IMR-90 (cell line): Measurements from ENCODE around the gene HRH1. TPM values are rescaled to one million over a fixed set of nuclear protein-coding genes. Genes with fewer than 3 reads are reported as not detected.

Experiments used
- ATAC-seq: fragments of 200-7000 bp; cut with Tn5 transposase; 2 replicates; pipeline ENCODE4 v1.9.1; 2020; ENCODE audit warnings: low read depth, mild to moderate bottlenecking, moderate library complexity
- BruUV-seq: library from RNA; stranded (reverse); fragments of 400-500 nt; replicated peaks from 2 replicates; lab custom pipeline; 2021; lab: Mats Ljungman, UMichigan
- CTCF ChIA-PET: fragments of 300-600 bp; formaldehyde crosslinking; extraction: SDS; loops from one replicate; lab custom pipeline; 2021; ENCODE audit warnings: antibody characterized with exemption; lab: Yijun Ruan, JAX
- POLR2A ChIA-PET: fragments of 300-600 bp; sonication (Branson Sonifier 250); formaldehyde crosslinking; loops from one replicate; lab custom pipeline; 2022; ENCODE audit warnings: antibody characterized with exemption; ENCODE audit not compliant: unreplicated experiment; lab: Charles Lee
- DNase-seq: peaks from one replicate; pipeline ENCODE4 v3.0.0; 2013
- H2AFZ ChIP-seq: replicated peaks from 2 replicates; pipeline ENCODE3; 2013; ENCODE audit warnings: low read length, mild to moderate bottlenecking; ENCODE audit not compliant: poor library complexity
- H2AK5ac ChIP-seq: 2 replicates; pipeline ENCODE4 v1.6.1; 2013; ENCODE audit warnings: low read depth, low read length, inconsistent platforms
- H2AK9ac ChIP-seq: replicated peaks from 2 replicates; pipeline ENCODE3; 2013; ENCODE audit warnings: mild to moderate bottlenecking, low read depth, low read length, moderate library complexity; ENCODE audit not compliant: poor library complexity
- H2BK120ac ChIP-seq: 2 replicates; pipeline ENCODE4 v1.6.1; 2013; ENCODE audit warnings: low read depth, low read length, inconsistent platforms
- H2BK15ac ChIP-seq: 3 replicates; pipeline ENCODE4 v1.6.1; 2013; ENCODE audit warnings: low read depth, low read length, inconsistent platforms
- H2BK20ac ChIP-seq: 2 replicates; pipeline ENCODE4 v1.6.1; 2013; ENCODE audit warnings: low read depth, mild to moderate bottlenecking, inconsistent platforms, low read length, moderate library complexity
- H2BK5ac ChIP-seq: 2 replicates; pipeline ENCODE4 v1.6.1; 2013; ENCODE audit warnings: mild to moderate bottlenecking, low read depth, low read length, inconsistent platforms; ENCODE audit not compliant: poor library complexity, severe bottlenecking
- H3K14ac ChIP-seq: replicated peaks from 2 replicates; pipeline ENCODE4 v1.6.1; 2013; ENCODE audit warnings: low read depth, low read length, inconsistent platforms
- H3K18ac ChIP-seq: 2 replicates; pipeline ENCODE4 v1.6.1; 2013; ENCODE audit warnings: low read depth, low read length, control low read depth
- H3K23ac ChIP-seq: 2 replicates; pipeline ENCODE4 v1.6.1; 2013; ENCODE audit warnings: low read depth, low read length, inconsistent platforms
- H3K27ac ChIP-seq: 2 replicates; pipeline ENCODE4 v1.5.1; 2013; ENCODE audit warnings: mild to moderate bottlenecking, control low read depth, low read length; ENCODE audit not compliant: insufficient read depth
- H3K27me3 ChIP-seq: 2 replicates; pipeline ENCODE4 v1.6.1; 2013; ENCODE audit warnings: low read length; ENCODE audit not compliant: control insufficient read depth, insufficient read depth
- H3K36me3 ChIP-seq: 2 replicates; pipeline ENCODE4 v1.6.1; 2013; ENCODE audit warnings: low read length, mixed read lengths; ENCODE audit not compliant: control insufficient read depth, insufficient read depth
- H3K4ac ChIP-seq: 2 replicates; pipeline ENCODE4 v1.6.1; 2013; ENCODE audit warnings: low read depth, low read length, inconsistent platforms
- H3K4me1 ChIP-seq: 2 replicates; pipeline ENCODE4 v1.6.1; 2013; ENCODE audit warnings: low read length, mixed read lengths; ENCODE audit not compliant: control insufficient read depth, insufficient read depth
- H3K4me2 ChIP-seq: 2 replicates; pipeline ENCODE4 v1.6.1; 2013; ENCODE audit warnings: low read depth, mild to moderate bottlenecking, control low read depth, low read length, moderate library complexity
- H3K4me3 ChIP-seq: 2 replicates; pipeline ENCODE4 v1.5.1; 2013; ENCODE audit warnings: low read depth, mild to moderate bottlenecking, control low read depth, low read length, moderate library complexity; ENCODE audit not compliant: insufficient read depth
- H3K56ac ChIP-seq: 2 replicates; pipeline ENCODE4 v1.6.1; 2013; ENCODE audit warnings: low read length, inconsistent platforms; ENCODE audit not compliant: insufficient read depth; ENCODE audit errors: extremely low read depth
- H3K79me1 ChIP-seq, 2 experiments: 2 replicates each; pipeline ENCODE4 v1.6.1; 2013; ENCODE audit warnings: low read length in 2 of 2, inconsistent platforms in 1 of 2, low read depth in 1 of 2
- H3K9ac ChIP-seq: 2 replicates; pipeline ENCODE4 v1.6.1; 2013; ENCODE audit warnings: low read depth, low read length, control low read depth
- H3K9me1 ChIP-seq: 2 replicates; pipeline ENCODE4 v1.6.1; 2013; ENCODE audit warnings: low read length, inconsistent platforms; ENCODE audit not compliant: insufficient read depth
- H3K9me3 ChIP-seq: 2 replicates; pipeline ENCODE4 v1.6.1; 2013; ENCODE audit warnings: low read length; ENCODE audit not compliant: control insufficient read depth, insufficient read depth
- H4K20me1 ChIP-seq: 2 replicates; pipeline ENCODE4 v1.6.1; 2013; ENCODE audit warnings: low read length, inconsistent platforms; ENCODE audit not compliant: insufficient read depth
- H4K5ac ChIP-seq: 2 replicates; pipeline ENCODE4 v1.6.1; 2013; ENCODE audit warnings: mild to moderate bottlenecking, low read depth, low read length, control low read depth
- H4K8ac ChIP-seq, 2 experiments: 2 replicates each; pipeline ENCODE4 v1.6.1; 2013; ENCODE audit warnings: low read depth in 2 of 2, low read length in 2 of 2, control low read depth in 1 of 2, inconsistent platforms in 1 of 2
- H4K91ac ChIP-seq: 2 replicates; pipeline ENCODE4 v1.6.1; 2013; ENCODE audit warnings: low read depth, low read length, inconsistent platforms; ENCODE audit not compliant: insufficient read depth
- BHLHE40 ChIP-seq: fragments of 150-350 bp; IDR thresholded peaks from 2 replicates; pipeline ENCODE4 v1.6.1; 2016; ENCODE audit warnings: mild to moderate bottlenecking, low read depth, low read length
- CEBPB ChIP-seq: IDR thresholded peaks from 2 replicates; pipeline ENCODE4 v1.6.1; 2012; ENCODE audit warnings: low read depth, low read length, improper control_type of control experiment
- CHD1 ChIP-seq: IDR thresholded peaks from 2 replicates; pipeline ENCODE4 v1.6.1; 2012; ENCODE audit warnings: low read depth, low read length, improper control_type of control experiment
- CTCF ChIP-seq: conservative IDR thresholded peaks from 2 replicates; pipeline ENCODE4 v1.5.1; 2012; ENCODE audit warnings: mild to moderate bottlenecking, low read depth, low read length, improper control_type of control experiment
- ELK1 ChIP-seq: fragments of 150-350 bp; IDR thresholded peaks from 2 replicates; pipeline ENCODE4 v1.6.1; 2016; ENCODE audit warnings: low read depth, mild to moderate bottlenecking, low read length, moderate library complexity, borderline replicate concordance
- FOS ChIP-seq: fragments of 150-350 bp; IDR thresholded peaks from 2 replicates; pipeline ENCODE4 v1.6.1; 2016; ENCODE audit warnings: low read depth, low read length
- MAFK ChIP-seq: IDR thresholded peaks from 2 replicates; pipeline ENCODE4 v1.6.1; 2012; ENCODE audit warnings: low read depth, low read length, improper control_type of control experiment
- MAZ ChIP-seq: IDR thresholded peaks from 2 replicates; pipeline ENCODE4 v1.6.1; 2012; ENCODE audit warnings: low read depth, mild to moderate bottlenecking, low read length, improper control_type of control experiment, moderate library complexity, borderline replicate concordance
- NFE2L2 ChIP-seq: fragments of 150-350 bp; IDR thresholded peaks from 2 replicates; pipeline ENCODE4 v1.6.1; 2016; ENCODE audit warnings: low read depth, mild to moderate bottlenecking, low read length
- POLR2A ChIP-seq: IDR thresholded peaks from 2 replicates; pipeline ENCODE4 v1.6.1; 2012; ENCODE audit warnings: mild to moderate bottlenecking, low read depth, low read length
- RAD21 ChIP-seq: IDR thresholded peaks from 2 replicates; pipeline ENCODE4 v1.6.1; 2012; ENCODE audit warnings: low read length, improper control_type of control experiment
- RFX5 ChIP-seq: IDR thresholded peaks from 2 replicates; pipeline ENCODE4 v1.8.0; 2012; ENCODE audit warnings: low read depth, mild to moderate bottlenecking, low read length, moderate library complexity
- SMC3 ChIP-seq: fragments of 150-350 bp; IDR thresholded peaks from 2 replicates; pipeline ENCODE4 v1.6.1; 2016; ENCODE audit warnings: low read depth, mild to moderate bottlenecking, antibody characterized with exemption, low read length, moderate library complexity
- USF2 ChIP-seq: fragments of 150-350 bp; IDR thresholded peaks from 2 replicates; pipeline ENCODE4 v1.6.1; 2017; ENCODE audit warnings: mild to moderate bottlenecking, antibody characterized with exemption, low read length, low read depth
- WGBS, 2 experiments: methylation state at CpG; one replicate each; pipeline versions ENCODE4 v1.1.5 to v1.1.7; 2013; ENCODE audit warnings: missing lambda C conversion rate in 2 of 2; ENCODE audit not compliant: insufficient read length in 1 of 2; ENCODE audit errors: extremely low coverage in 2 of 2; 5-methylcytosine and 5-hydroxymethylcytosine counted together
- dilution Hi-C: fragments of 300-500 bp; cut with HindIII; formaldehyde crosslinking; loops from one replicate; pipeline ENCODE4 v1.14.3; 2018; ENCODE audit warnings: low sequenced_read_pairs; ENCODE audit not compliant: unreplicated experiment
- in situ Hi-C: fragments of 300-500 bp; cut with MboI; formaldehyde crosslinking; loops from 3 replicates; pipeline ENCODE4 v1.14.3; 2019; ENCODE audit warnings: low sequenced_read_pairs, inconsistent platforms, mixed read lengths
- intact Hi-C: fragments of 100-400 bp; cut with micrococcal nuclease; formaldehyde crosslinking; loops from 2 replicates; pipeline ENCODE4 v1.10.0; 2022
- polyA plus RNA-seq, 3 experiments: library from polyadenylated mRNA; depleted of rRNA; stranded (reverse); fragments of >200 nt; gene quantifications; 2 replicates each; pipeline ENCODE4 v1.2.3, GENCODE V29; 2012; ENCODE audit warnings: low replicate concordance in 1 of 3
- total RNA-seq: library from RNA; depleted of rRNA; stranded (reverse); fragments of >200 nt; gene quantifications from 2 replicates; pipeline ENCODE4 v1.2.3, GENCODE V29; 2012

Gene HRH1
- total and polyA plus RNA-seq, 2 of the 4 experiments (the other 2 are of a cell fraction), result 7.6 to 16.1 TPM

GRCh38 chr3:11146773-11147660 lies 7.3 kb upstream of the HRH1 start:
- H4K91ac ChIP-seq, result peak overlapping the region; percentile 83
- DNase-seq, result no peak
- peaks cover 20% of the 10 kb centered on the region for H3K9me1 ChIP-seq
- H4K8ac ChIP-seq, result peak overlapping the region; percentile 13; a peak in 3 of 4 replicates
- H3K4me2 ChIP-seq, result no peak overlapping the region; the same call in 1 of the 2 replicates
- peak overlapping the region; percentile 88 for H3K4ac ChIP-seq
- peaks cover 0 to 12% of the 10 kb centered on the region in 2 experiments; a peak in 2 of 4 replicates for H3K79me1 ChIP-seq
- H2AK9ac ChIP-seq, result no peak overlapping the region
- no peaks in the 10 kb centered on the region for H3K27me3 ChIP-seq
- peak overlapping the region; percentile 91 for H3K18ac ChIP-seq
- H4K20me1 ChIP-seq, result no peaks in the 10 kb centered on the region
- no peak for ATAC-seq
- WGBS, 2 experiments, result no CpG with 5 or more reads among the region's 6 CpGs
- H3K4me1 ChIP-seq, result peaks cover 19% of the 10 kb centered on the region
- CTCF ChIA-PET, result interaction anchor here (0.6 kb wide), 1 partner anchor 51 kb away, joined by 3 read pairs; no protein-coding TSS in a partner anchor
- H3K9ac ChIP-seq, result no peak overlapping the region
- POLR2A ChIA-PET, result no interaction called here
- peak overlapping the region; percentile 92; the same call in 1 of the 2 replicates for H2AK5ac ChIP-seq
- peak overlapping the region; percentile 58; the same call in 1 of the 2 replicates for H3K27ac ChIP-seq
- H3K14ac ChIP-seq, result peak overlapping the region; percentile 75
- H3K9me3 ChIP-seq, result no peaks in the 10 kb centered on the region
- dilution Hi-C loops, result no loop called here
- H2BK20ac ChIP-seq, result peak overlapping the region; percentile 79
- peak overlapping the region; percentile 58 for H3K23ac ChIP-seq
- H3K56ac ChIP-seq, result 0 out of 2 replicates have a peak overlapping the region, but pooled peaks have one; percentile 57
- H3K4me3 ChIP-seq, result no peak overlapping the region
- peak overlapping the region; percentile 46 for H2BK5ac ChIP-seq
- H3K36me3 ChIP-seq, result no peaks in the 10 kb centered on the region
- H4K5ac ChIP-seq, result peak overlapping the region; percentile 92
- peak overlapping the region; percentile 16; the same call in 2 of the 3 replicates for H2BK15ac ChIP-seq
- intact Hi-C loops, result no loop called here
- BruUV-seq, result no TSS peak
- H2AFZ ChIP-seq, result no peak overlapping the region
- in situ Hi-C loops, result no loop called here
- peak overlapping the region; percentile 85 for H2BK120ac ChIP-seq
- TF ChIP-seq MAFK, result no peak
- TF ChIP-seq ELK1, result no peak
- no peak for TF ChIP-seq RFX5
- no peak for TF ChIP-seq RAD21
- no peak for TF ChIP-seq USF2
- TF ChIP-seq CTCF, result no peak
- TF ChIP-seq BHLHE40, result no peak
- TF ChIP-seq POLR2A, result no peak
- no peak for TF ChIP-seq MAZ
- TF ChIP-seq FOS, result no peak
- TF ChIP-seq NFE2L2, result no peak
- no peak for TF ChIP-seq CHD1
- TF ChIP-seq SMC3, result no peak
- TF ChIP-seq CEBPB, result no peak
